Measurements from ENCODE around the gene TNPO3. TPM values are rescaled to one million over a fixed set of nuclear protein-coding genes. Genes with fewer than 3 reads are reported as not detected.
A peak's percentile ranks its signal among the peaks of the same experiment; 100 is the strongest.

TNPO3 gene
- total and polyA plus RNA-seq, 12 donors, result 10.6 to 61.1 (median 41.8) TPM

DNA sequence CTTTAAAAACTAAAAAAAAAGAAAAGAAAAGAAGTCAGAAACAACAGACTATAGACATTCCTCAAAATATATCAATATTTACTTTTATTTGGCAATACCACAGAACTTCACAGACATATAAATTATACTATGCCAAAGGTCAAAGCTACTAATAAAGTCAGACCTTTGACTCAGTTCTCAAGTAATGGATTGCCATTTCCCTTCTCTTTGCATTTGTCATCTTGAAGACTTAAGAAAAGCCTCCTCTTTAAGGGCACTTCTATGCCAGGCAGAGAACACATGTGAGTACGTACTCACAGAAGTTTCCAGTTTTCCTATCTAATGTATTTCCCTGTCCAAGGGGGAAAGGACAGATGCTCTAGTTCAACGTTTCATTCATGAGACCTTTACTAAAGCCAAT lies 37.6 kb downstream of the TNPO3 start:
- Histone ChIP-seq H3K27me3 (no peaks in the 10 kb centered on the region), H3K27ac (no peak overlapping the region), H3K9me3 (replicated peaks in 1 of 3) (no peaks in the 10 kb centered on the region), H3K4me3 (no peak overlapping the region), H3K36me3 (replicated peaks in 1 of 2) (peaks cover 0 to 31% of the 10 kb centered on the region in 2 donors), H3K4me1 (replicated peaks in 1 of 2) (peaks cover 0 to 3% of the 10 kb centered on the region in 2 donors)
- WGBS, 4 donors, result 45 to 72% (median 62%) methylated on average over 2 of the region's 2 CpGs
- intact Hi-C loops (cut with DNase I), result no loop called here
- DNase-seq, result no peak
- TF ChIP-seq CTCF (IDR thresholded peaks at IDR 0.05) (no peak), POLR2A (IDR thresholded peaks at IDR 0.05) (no peak)

DNA sequence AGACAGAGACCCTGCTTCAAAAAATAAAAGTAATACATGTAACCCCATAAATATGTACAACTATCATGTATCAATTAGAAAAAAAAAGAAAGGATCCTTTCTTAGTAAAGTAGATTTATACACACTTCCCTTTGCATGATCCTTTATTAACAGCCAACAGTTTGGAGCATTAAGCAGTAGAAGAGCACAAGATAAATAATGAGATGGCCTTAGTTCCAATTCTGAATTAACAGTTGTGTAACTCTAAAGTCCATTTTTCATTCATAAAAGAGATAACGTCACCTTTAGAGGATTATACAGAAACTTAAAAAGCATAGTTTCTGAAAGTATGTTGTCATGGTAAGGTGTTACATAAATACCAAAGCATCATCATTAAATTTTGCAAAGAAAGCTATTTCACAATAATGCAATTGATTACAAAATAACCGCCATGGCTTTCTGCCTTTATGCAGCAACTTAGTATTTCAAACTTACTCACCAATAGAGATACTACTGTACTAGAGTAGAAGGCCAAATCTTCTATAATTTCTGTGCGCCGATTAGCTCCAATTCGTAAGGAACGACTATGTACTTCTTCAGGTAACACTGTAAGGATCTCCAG lies 40.3 kb downstream of the TNPO3 start:
- Histone ChIP-seq H3K36me3 (replicated peaks in 1 of 2) (peaks cover 0 to 31% of the 10 kb centered on the region in 2 donors), H3K27me3 (no peaks in the 10 kb centered on the region), H3K27ac (peak overlapping the region in 1 of 5 donors; percentile 11), H3K9me3 (replicated peaks in 1 of 3) (no peaks in the 10 kb centered on the region), H3K4me3 (no peak overlapping the region), H3K4me1 (replicated peaks in 1 of 2) (peaks cover 0 to 3% of the 10 kb centered on the region in 2 donors)
- intact Hi-C loops (cut with DNase I), result no loop called here
- WGBS, 4 donors, result 81 to 84% (median 83%) methylated on average over 6 of the region's 6 CpGs
- no peak for DNase-seq
- TF ChIP-seq CTCF (IDR thresholded peaks at IDR 0.05), result no peak
- TF ChIP-seq POLR2A (IDR thresholded peaks at IDR 0.05), result no peak

GRCh38 chr7:129013048-129013724 lies 41.7 kb downstream of the TNPO3 start:
- 87 to 97% (median 89%) methylated on average over 4 of the region's 4 CpGs for WGBS, 4 donors
- Histone ChIP-seq H3K4me1 (replicated peaks in 1 of 2) (peaks cover 3 to 11% of the 10 kb centered on the region in 2 donors), H3K27me3 (no peaks in the 10 kb centered on the region), H3K4me3 (no peak overlapping the region), H3K27ac (no peak overlapping the region), H3K36me3 (replicated peaks in 1 of 2) (peaks cover 0 to 31% of the 10 kb centered on the region in 2 donors), H3K9me3 (replicated peaks in 1 of 3) (no peaks in the 10 kb centered on the region)
- intact Hi-C loops (cut with DNase I), result no loop called here
- no peak for TF ChIP-seq CTCF (IDR thresholded peaks at IDR 0.05)
- no peak for TF ChIP-seq POLR2A (IDR thresholded peaks at IDR 0.05)
- no peak for DNase-seq

DNA sequence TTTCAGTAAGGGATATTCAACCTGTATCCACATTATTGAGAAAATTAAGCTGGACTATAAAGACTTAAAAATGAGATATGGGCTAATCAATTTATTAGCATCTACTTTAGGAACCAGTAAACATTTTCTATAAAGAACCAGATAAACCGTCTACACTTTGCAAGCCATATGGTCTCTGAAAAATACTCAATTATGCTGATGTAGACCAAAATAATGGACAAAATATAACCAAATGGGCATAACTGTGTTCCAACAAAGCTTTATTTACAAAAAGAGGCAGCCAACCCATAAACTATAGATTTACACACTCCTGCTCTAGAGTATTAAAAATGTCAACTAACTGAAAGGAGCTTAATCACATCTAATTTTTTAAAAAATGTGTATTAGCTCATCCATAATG lies 42.3 kb downstream of the TNPO3 start:
- Histone ChIP-seq H3K4me1 (replicated peaks in 1 of 2) (peaks cover 3 to 14% of the 10 kb centered on the region in 2 donors), H3K4me3 (no peak overlapping the region), H3K36me3 (replicated peaks in 1 of 2) (peaks cover 0 to 31% of the 10 kb centered on the region in 2 donors), H3K9me3 (replicated peaks in 1 of 3) (no peaks in the 10 kb centered on the region), H3K27ac (no peak overlapping the region), H3K27me3 (no peaks in the 10 kb centered on the region)
- DNase-seq, result no peak
- no peak for TF ChIP-seq CTCF (IDR thresholded peaks at IDR 0.05)
- TF ChIP-seq POLR2A (IDR thresholded peaks at IDR 0.05), result no peak
- 96 to 100% (median 99%) methylated on average over 1 of the region's 1 CpG for WGBS, 4 donors
- intact Hi-C loops (cut with DNase I), result no loop called here

Data from adrenal gland (tissue), 12 donors.